Measurements from ENCODE around the gene PTPA.

DNA sequence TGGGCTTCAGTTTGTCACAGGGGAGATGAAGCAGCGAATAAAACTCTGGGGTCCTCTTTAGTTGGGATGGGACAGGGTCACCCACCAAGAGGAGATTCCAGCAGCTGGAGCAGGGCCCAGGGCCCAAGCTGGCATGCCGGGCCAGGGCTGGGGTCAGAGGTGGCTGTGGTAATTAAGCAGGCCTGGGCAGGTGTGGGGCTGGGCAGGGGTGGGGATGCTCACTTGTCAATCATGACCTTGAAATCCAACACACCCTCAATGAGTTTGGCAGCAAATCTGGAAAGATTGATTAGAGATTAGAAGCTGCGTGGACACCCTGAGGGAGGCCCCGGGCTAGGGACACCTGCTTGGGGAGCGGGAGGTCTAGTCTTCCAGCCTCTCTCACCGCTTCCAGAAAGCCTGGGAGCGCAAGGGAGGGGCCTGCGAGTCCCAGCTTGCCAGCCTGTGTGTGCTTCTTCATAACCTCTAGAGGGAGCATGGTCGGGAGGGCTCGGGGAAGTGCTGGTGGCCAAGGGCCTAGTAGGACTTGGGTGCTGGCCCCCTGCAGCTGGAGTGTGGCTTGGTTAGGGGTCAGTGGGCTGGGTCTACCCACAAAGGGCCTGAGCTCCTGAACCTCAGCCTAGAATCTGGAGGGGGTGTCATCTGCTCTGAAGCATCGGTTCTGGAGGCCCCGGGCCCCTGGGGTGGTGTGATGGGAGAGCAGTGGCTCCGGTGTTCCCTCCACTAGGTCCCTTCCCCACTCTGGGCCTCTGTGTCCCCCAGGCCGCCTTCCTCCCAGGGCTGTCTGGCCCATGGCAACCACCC, 8.2 kb upstream of the PTPA start:
- TF ChIP-seq POLR2AphosphoS5 (IDR thresholded peaks at IDR 0.05): no peak
- TF ChIP-seq TAF1 (IDR thresholded peaks at IDR 0.05; ENCODE audit: low read depth): no peak
- TF ChIP-seq EZH2 (IDR thresholded peaks at IDR 0.05; ENCODE audit: borderline replicate concordance, insufficient read depth, low read length, poor library complexity, severe bottlenecking): no peak
- peak; percentile 24 for TF ChIP-seq CTCF (IDR thresholded peaks at IDR 0.05; ENCODE audit: poor library complexity, severe bottlenecking)
- no peak for TF ChIP-seq SMC3 (conservative IDR thresholded peaks at IDR 0.05; ENCODE audit: poor library complexity)
- no peak for TF ChIP-seq MXI1 (conservative IDR thresholded peaks at IDR 0.05; ENCODE audit: poor library complexity, severe bottlenecking)
- TF ChIP-seq REST (IDR thresholded peaks at IDR 0.05; ENCODE audit: borderline replicate concordance): no peak
